Iris pigment epithelial cell (primary cell): ENCODE measurements around the gene CETN2.
"Not testable (repeated sequence)": the region's sequence is repeated elsewhere in the genome, so short reads cannot be mapped to it uniquely, and the experiment has no call there.

Experiments
- DNase-seq: peaks from one replicate; pipeline ENCODE4 v3.0.0-alpha.2; 2011; ENCODE audit warnings: low read depth

The CETN2 gene

DNA sequence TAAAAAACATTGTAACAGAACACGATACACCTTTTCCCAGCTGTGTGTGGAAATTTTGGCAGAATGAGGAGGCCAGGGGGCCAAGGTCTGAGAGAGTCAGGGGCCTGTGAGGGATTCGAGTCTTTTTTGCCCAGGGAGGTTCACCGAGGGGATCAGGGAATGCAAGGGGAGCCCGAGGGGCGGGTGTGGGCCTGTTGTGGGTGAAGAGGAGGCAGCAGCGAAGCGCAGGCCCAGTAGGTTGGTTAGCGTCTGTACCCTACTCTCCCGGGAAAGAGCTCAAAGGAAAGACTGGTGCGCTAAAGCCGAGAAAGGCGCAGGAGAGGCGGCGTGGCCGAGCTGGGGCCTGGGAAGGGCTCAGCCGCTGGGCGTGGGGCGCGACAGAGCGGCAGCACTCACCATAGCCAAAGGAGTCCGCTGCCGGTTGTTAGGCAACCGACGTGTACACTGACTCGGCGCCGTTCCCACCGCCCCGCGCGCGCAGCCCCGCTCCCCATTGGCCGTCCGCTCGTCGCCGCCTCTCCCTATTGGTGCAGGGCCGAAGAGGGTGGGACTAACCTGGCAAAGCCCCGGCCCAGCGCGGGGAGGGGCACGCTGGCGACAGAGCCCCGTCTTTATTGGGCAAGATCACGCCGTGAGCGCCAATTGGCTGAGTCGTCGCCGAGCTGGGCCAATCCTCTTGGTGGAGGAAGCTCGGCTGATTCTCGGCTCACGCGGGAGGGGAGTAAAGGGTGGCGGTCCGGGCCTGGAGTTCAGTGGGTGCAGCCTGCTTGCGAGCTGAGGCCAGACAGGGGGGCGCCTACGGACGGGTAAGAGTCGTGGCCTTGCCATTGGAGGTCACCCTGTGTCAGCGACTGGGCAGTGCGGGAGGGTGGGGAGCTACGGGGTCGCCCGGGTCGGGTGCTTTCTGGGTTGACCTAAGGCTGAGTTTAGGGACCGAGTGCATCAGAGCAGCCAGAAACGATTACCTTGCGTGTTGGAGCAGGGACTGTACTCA, at the start of gene CETN2, which contains the start of gene NSDHL:
Gene CETN2 (minus strand): TSS at position 446 of the 994 bp plus-strand sequence. CDS start 47 bp downstream, at position 399.
Gene NSDHL (plus strand): TSS at position 752 of the 994 bp plus-strand sequence. CDS start 15,262 bp downstream, outside the sequence.
- DNase-seq = peak; percentile 95

DNA sequence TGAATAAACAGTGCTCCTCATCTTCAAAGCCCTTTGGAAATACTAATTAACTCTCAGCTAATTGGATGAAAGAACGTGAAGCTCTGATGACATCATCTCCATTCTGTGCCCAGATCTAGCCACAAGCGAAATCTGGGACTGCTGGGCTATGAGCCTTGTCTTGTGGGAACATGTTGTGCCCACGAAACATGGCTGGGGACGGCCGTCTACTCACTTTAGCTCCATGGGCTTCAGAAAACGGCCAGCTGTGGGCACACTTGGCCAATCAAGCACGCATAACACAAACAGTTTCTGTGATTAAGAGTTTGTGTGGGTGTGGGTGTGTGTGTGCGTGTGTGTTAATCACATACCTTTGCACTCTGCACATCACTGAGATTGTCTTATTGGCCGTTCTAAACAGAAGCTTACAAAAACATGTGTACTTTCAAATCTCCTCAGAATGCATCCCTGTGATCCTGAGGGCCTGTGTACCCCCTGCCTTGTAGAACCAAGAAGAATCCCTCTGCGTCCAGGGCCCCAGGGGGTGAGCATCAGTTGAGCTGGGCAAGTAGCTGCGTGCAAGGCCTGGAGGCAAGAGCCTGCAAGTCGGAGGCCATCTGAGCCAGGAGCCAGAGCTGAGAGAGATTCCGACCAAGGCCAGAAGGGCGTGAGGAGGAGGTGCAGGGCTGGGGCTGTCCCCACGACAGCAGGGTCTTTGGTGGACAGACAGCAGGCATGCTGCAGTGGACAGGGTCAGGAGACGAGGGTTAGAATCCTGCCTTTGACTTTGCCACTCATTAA, 48.6 kb upstream of the CETN2 start:
- DNase-seq = no peak

DNA sequence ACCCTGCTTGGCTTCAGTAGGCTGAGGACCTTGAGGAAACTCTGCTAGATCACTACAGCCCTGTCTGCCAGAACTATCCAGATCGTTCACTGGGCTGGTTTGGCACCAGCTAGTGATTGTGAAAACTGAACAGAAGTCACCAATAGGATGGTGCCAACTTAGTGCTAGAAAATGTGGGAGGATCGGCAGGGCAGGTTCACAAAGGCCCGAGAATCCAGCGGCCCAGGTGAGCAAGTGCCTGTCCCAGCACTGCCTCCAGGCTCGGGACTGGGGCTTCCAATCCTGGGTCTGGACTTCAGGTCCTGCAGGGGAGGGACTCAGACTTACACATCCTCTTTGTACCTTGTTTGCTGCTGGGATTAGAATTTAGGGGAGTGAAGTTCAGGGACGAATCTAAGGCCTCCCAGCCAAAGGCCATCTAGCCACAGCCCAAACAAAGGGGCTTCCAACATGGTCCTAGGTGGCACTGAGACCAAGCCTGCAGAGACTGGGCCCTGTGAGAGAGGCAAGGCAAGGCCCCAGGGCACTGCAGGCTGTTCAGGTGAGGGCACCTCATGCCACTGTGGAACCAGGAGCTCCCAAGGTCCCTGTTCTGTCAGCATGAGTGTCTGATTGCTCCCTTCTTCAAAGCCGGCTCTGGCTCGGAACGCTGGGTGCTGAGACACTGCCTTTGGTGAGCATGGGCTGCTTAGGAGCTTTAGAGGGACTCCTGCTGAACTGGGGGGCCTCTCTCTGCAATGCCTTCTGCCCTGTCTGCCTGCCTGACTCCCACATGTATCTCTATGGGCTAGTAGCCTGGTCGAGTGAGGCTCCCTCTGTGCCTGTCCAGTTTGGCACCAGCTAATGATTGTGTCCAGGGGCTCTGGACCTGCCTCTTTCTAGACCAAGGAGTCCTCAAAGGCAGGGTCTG, 46.6 kb upstream of the CETN2 start:
- DNase-seq = no peak

DNA sequence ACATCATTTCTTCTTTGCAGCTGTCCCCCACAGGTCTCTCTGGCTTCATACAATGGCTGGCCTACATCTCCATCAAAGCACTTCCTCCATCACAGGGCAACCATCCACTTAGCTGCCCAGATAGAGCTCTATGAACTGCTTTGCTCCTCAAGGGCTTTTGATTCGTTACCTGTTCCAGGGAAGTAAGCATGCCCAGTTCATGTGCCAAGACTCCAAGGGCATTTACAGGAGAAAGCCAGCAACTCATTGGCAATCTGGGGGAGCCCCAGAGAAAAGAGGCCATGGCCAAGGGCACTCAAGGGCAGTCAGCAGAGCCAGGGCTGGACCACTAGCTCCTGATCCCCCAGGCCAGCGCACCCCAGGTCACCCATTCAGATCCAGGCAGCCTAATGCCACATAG, 42.8 kb upstream of the CETN2 start:
- DNase-seq = no peak

- no peak for DNase-seq
Measured at GRCh38 chrX:152872522-152872921, 42.0 kb upstream of the CETN2 start.

- no peak for DNase-seq
Measured at GRCh38 chrX:152871260-152871659, 40.7 kb upstream of the CETN2 start.

DNA sequence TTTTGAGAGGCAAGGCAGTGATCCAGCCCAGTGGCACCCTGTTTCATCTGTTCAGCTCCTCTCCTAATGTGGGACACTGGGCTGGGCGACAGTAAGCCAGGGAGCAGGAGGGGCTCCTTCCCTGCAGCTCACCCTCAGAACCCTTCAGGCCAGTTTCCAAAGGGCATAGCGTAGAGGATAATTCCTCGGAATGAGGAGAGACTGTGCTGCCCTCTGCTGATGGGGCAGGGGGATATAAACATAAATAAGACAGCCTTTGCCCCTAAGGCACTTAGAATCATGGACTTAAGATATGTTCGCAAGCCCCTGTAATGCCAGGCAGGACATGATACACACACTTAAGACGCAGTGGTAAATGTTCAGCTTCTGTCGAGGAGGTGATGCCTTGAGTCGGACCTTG, 39.4 kb upstream of the CETN2 start:
- DNase-seq = no peak

DNA sequence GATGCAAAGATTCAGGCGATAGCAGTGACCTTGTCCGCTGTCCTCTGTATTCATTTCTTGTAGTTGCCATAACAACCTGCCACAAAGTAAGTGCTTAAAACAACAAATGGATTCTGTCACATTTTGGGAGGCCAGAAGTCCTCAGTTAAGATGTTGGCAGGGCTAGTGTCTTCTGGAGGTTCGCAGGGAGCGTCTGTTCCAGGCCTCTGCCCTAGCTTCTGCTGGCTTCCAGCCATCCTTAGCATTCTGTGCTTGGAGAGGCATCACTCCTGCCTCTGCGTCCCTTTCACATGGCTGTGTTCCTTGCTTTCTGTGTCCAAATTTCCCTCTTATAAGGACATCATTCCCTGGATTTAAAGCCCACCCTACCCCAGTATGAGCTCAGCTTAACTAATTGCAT, 35.8 kb upstream of the CETN2 start:
- DNase-seq = no peak

- no peak for DNase-seq
Measured at GRCh38 chrX:152865232-152865920, 34.8 kb upstream of the CETN2 start.

- DNase-seq = peak; percentile 6
Measured at GRCh38 chrX:152861826-152862225, 31.3 kb upstream of the CETN2 start.

DNA sequence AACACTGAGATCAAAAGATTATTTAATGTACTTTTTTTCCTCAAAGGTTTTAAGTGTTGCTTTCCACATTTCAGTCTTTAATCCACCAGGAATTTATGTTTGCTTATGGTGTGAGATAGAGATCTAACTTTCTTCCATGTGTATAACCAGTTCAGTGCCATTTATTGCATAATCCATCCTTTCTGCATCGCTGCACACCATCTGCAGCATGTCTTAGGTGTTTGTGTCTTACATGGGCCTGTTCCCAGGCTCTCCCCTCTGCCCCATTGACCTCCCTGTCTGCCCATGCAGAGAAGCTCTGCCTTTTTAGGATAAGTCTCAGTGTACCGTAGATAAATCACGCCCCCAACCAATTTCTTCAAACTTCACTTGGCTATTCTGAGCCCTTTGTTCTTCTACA, 30.6 kb upstream of the CETN2 start:
- peak; percentile 29 for DNase-seq

- no peak for DNase-seq
Measured at GRCh38 chrX:152853986-152854385, 23.4 kb upstream of the CETN2 start.

GRCh38 chrX:152850465-152850864, 19.9 kb upstream of the CETN2 start:
- no peak for DNase-seq

- DNase-seq = no peak
Measured at GRCh38 chrX:152847281-152847680, 16.7 kb upstream of the CETN2 start.

- no peak for DNase-seq
Measured at GRCh38 chrX:152845618-152846240, 15.2 kb upstream of the CETN2 start.

DNA sequence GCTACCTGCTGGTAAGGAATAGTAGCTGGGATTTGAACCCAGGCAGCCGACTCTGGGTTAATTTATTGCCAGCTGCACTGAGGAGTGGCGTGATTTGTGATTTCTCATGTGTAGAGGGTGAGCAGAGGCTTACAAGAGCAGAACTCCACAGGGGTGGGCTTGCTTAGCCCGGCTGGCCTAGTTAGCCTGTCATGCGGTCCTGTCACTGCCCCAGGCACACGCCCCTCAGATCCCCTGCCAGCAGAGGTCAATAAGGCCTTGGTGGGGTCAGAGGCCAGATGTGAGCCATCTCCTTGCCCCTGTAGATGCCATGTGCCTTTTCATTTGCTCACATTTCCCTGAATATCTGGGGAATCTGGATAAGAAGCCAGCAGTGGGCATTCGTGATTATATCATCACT, 13.7 kb upstream of the CETN2 start:
- DNase-seq = no peak

DNA sequence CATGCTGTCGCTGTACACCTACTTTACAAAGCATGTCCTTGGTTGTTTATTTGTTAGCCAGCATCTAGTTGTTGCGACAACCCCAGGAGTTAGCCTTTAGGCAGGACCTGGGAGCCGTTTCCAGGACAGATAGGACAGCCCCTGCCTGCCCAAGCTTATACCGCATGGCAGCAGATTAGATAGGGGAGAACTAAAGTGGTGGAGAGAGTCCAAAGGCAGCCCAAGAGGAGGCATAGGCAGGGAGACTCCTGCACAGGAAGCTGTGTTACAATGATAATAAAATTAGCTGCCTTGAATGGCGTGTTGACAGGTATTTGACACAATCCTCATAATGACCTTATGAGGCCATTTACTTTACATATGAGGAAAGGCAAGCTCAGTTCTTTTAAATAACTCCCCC, 13.3 kb upstream of the CETN2 start:
- DNase-seq = no peak

DNA sequence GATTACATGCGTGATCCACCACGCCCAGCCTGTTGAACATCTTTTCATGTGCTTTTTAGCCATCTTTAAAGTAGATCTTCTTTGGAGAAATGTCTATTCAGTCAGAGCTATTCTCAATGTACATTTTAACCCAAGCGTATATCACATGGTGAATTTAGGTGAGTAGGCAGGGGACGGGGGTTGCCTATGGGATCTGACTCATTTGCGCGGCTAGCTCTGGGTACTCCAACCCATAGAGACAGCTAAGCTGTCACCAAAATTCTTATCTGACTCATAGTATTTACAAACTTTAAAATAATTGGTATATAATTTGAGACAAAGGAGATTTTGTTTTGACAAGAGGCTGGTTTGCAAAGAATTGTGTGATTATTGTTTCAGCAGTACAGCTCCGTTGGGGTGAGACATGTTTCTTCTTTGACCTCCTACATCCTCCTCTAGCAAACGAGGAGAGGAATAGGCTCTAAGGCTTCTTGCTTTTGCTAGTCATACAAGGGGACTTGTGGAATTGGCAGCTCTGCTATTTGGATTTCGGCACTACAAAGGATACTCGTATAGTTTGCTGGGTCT, 12.3 kb upstream of the CETN2 start:
- no peak for DNase-seq

DNA sequence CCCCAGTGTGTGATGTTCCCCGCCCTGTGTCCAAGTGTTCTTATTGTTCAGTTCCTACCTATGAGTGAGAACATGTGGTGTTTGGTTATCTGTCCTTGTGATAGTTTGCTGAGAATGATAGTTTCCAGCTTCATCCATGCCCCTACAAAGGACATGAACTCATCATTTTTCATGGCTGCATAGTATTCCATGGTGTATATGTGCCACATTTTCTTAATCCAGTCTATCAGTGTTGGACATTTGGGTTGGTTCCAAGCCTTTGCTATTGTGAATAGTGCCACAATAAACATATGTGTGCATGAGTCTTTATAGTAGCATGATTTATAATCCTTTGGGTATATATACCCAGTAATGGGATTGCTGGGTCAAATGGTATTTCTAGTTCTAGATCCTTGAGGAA, 4.9 kb upstream of the CETN2 start:
- DNase-seq = not testable (repeated sequence)

DNA sequence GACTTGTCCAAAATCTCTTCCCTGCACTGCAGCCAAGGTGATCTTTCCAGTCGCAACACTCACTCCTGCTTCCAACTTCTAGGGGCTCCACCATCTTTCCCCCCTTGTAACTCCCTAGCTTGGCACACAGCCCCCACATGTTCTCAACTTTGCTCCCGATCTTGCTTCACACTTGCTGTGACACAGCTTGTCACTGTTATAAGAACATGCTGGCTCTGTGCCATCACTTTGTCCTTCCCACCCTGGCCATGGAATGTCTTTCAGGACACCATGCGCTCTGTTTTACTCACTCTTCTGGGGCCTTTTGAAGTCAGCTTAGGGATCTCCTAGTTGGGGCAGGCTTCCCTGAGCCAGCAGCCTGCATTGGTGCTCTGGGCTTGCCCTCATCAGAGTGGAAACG, 2.8 kb upstream of the CETN2 start:
- DNase-seq = no peak
